Measurements from ENCODE around the gene SLX4IP.

- TF ChIP-seq CTCF (IDR thresholded peaks at IDR 0.05) (no peak), POLR2A (IDR thresholded peaks at IDR 0.05) (no peak)
These were observed 235.6 kb downstream of the SLX4IP start for GRCh38 chr20:10670501-10671220.
